Prostate gland (tissue), 2 donors: Measurements from ENCODE around the gene RRP1B.

Source experiments
- POLR2A ChIP-seq: fragments of 450-650 bp; IDR thresholded peaks from one replicate; pipeline ENCODE4 v1.6.1; 2016; ENCODE audit warnings: antibody characterized with exemption, mild to moderate bottlenecking
- TF ChIP-seq, protein P1 (sequence below), 4 experiments: fragments of 200-600 bp in 2 of 4; fragments of 450-650 bp in 2 of 4; sonication (generic) in 2 of 4; IDR thresholded peaks; 1 replicate in 3 of 4; 2 replicates in 1 of 4; pipeline ENCODE4 v1.5.1; 2016 to 2019; ENCODE audit warnings: antibody characterized with exemption in 4 of 4, mild to moderate bottlenecking in 2 of 4, moderate library complexity in 2 of 4

DNA sequence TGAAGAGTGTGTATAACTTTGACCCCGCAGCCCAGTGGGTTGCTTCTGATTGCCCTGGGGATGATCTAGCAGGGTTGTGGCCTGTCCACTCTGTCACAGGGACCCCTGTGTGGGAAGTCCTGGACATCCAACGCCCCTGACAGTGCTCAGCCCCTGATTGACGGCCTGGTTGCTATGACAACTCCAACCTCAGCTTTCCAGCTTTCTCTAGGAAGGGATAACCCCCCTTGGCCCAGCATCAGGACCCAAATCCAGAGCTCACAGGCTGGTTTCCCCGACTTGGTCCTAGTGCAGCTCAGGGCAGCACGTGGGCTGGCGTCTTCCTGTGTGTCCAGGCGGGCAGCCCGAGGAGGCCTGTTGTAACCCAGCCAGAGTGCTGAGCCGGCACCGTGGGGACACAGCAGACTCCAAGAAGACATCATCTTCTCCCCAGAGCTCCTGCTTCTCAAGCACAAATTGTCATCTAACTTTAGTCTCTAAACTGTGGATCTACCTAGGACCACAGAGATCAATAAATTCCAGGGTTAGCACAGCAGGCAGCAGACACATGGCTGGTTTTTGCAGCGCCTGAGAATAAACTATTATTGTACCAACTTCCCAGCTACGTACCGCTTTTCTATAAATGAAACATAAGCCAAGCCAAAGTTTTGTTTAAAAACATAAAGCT lies 40.7 kb downstream of the RRP1B start:
- TF ChIP-seq, protein P1, sequence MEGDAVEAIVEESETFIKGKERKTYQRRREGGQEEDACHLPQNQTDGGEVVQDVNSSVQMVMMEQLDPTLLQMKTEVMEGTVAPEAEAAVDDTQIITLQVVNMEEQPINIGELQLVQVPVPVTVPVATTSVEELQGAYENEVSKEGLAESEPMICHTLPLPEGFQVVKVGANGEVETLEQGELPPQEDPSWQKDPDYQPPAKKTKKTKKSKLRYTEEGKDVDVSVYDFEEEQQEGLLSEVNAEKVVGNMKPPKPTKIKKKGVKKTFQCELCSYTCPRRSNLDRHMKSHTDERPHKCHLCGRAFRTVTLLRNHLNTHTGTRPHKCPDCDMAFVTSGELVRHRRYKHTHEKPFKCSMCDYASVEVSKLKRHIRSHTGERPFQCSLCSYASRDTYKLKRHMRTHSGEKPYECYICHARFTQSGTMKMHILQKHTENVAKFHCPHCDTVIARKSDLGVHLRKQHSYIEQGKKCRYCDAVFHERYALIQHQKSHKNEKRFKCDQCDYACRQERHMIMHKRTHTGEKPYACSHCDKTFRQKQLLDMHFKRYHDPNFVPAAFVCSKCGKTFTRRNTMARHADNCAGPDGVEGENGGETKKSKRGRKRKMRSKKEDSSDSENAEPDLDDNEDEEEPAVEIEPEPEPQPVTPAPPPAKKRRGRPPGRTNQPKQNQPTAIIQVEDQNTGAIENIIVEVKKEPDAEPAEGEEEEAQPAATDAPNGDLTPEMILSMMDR (IDR thresholded peaks at IDR 0.05): no peak
- no peak for TF ChIP-seq POLR2A
